Cardiac septum (tissue), 1 donor: ENCODE data around the gene KLKB1. TPM values are rescaled to one million over a fixed set of nuclear protein-coding genes. Genes with fewer than 3 reads are reported as not detected.

ENCODE experiments used
- DNase-seq: peaks from one replicate; pipeline ENCODE4 v3.0.0-alpha.2; 2020; ENCODE audit warnings: low spot score
- intact Hi-C: fragments of 100-400 bp; cut with DNase I; formaldehyde crosslinking; loops from one replicate; pipeline ENCODE4 v1.14.0; 2022
- long read RNA-seq: library from polyadenylated mRNA; unstranded; transcript quantifications from one replicate; pipeline ENCODE4 v2.0.0, GENCODE V29; 2021
- total RNA-seq: library from RNA; stranded (reverse); fragmentation: NEBNext Ultra II Directional; extraction: Animal tissue kit (Norgen Biotek cat#: 25700); gene quantifications from one replicate; pipeline ENCODE4 v1.2.1, GENCODE V29; 2021
- donor health status: DM: no; HTN: no; CAD: no.

KLKB1 gene
- total RNA-seq: 0.89 TPM
- long read RNA-seq, partial matches to known transcripts: 0 of 4 reads
- long read RNA-seq, other reads (novel, unspliced or antisense): 4 of 4 reads

DNA sequence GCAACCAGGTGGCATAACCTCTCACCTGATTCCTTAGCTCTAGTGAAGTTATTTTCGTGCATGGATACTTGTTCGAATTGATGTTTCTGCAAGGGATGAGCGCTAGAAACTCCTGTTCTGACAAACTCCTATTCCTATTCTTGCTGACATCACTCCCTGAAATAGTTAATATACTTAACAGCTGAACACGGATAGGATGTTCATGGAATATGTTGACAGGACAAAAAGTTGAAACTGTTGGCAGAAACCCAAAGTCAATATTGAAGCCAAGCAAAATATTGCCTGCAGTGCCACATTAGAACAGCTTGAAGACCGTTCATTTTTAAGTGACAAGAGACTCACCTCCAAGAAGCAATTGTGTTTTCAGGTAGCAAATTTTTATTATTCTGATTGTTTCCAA, at the start of gene KLKB1:
Gene KLKB1, plus strand, starts transcription at position 287 of the 400 bp plus-strand sequence. CDS start 689 bp downstream, outside the sequence.
- DNase-seq: no peak
- intact Hi-C loops: no loop called here

DNA sequence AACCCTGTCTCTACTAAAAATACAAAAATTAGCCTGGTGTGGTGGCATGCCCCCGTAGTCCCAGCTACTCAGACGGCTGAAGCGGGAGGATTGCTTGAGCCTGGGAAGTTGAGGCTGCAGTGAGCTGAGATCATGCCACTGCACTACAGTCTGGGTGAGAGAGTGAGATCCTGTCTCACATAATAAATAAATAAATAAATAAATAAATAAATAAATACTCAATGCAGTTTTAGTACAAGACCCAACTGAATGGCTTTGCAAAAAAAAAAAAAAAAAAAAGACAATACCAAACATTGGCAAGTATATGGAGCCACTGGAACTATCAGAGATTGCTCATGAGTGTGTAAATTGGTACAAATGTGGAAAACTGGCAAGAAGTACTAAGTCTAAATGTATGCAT, 39.2 kb upstream of the KLKB1 start:
- intact Hi-C loops: no loop called here
- DNase-seq: no peak

DNA sequence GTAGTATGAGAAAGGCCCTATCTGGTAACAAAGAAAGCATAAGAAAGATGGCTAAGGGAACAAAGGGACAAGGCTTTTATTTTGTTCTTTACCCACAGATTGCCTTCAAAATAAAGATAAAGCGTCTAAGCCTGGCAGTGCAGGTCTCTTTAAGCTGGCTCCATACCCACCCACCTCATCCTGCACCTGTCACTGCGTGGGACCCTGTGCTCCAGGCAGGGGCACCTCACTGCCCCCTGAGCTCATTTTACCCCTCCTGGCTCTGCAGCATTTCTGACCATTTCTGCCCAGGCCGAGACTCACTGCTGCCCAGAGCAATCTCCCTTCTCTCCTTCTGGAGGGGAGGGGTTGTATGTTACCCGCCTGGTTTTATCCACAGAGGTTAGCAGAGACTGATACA, 37.7 kb upstream of the KLKB1 start:
- DNase-seq: no peak
- intact Hi-C loops: loop anchor here (2.0 to 5.0 kb wide), 2 partner anchors 45 to 117 kb away; no protein-coding TSS in a partner anchor

DNA sequence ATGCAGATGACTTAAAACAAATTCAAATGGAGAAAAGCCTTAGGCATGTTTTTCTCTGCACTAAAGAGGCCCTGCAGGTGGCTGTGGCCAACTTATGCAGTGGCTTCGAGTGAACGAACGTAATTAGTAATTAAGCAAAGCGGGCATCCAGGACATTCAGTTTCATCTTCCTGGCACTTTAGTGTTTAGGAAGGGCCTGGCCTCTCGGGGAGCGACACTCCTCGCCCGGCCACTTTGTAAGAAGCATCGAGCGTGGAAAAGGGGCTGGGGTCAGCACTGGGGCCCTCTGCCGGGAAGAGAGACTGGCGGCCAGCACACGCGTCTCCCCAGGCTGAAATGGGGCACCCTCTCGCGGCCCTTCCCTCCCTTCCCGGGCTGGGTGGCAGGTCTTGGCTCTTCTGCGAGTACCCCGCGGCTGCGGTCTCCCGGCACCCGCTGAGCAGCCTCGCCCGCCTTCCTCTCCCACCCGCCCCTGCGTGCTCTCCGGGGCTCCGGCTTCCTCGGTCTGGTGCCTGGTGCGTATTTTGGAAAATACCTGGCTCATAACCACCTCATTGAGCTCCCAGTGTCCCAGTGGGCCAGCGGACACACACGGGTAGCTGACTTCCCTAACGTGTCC, 36.6 kb upstream of the KLKB1 start:
- intact Hi-C loops: loop anchor here (2.0 to 5.0 kb wide), 2 partner anchors 46 to 118 kb away; no protein-coding TSS in a partner anchor
- no peak for DNase-seq

DNA sequence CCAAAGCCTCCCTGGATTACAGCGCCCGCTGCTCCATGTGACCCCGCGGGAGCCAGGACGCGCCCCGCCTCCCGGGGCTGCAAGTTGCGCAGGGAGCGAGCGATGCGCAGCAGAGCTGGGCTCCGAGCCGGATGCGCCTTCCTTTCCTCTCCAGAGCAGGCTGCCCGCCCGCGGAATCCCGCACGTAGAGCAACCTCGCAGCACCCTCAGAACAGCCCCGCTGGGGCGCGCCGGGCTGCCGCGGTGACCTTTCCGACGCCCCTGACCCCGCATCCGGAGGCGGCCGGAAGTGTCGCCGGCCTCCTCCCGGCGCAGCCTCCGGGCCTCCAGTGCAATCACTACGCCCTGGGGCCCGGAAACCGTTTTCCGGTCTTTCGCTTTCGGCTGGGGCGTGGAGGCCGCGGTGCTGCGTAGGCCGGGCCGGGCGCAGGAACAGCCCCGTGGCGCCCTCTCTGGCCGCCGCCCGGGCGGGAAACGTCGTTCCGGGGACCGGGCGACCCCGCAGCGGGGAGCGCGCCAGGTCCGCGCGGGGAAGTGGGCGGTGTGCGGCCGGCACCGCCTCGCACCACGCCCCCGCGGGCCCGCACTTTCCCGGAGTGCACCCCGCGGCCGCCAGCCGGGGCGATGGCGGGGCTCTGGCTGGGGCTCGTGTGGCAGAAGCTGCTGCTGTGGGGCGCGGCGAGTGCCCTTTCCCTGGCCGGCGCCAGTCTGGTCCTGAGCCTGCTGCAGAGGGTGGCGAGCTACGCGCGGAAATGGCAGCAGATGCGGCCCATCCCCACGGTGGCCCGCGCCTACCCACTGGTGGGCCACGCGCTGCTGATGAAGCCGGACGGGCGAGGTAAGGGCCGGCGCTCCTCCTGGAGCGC, 35.9 kb upstream of the KLKB1 start, which contains the start of gene CYP4V2:
Gene CYP4V2, plus strand, starts transcription at position 368 of the 866 bp plus-strand sequence. Its CDS starts 257 bp downstream, at position 625.
- peak; percentile 93 for DNase-seq
- intact Hi-C loops: loop anchor here (2.0 to 5.0 kb wide), 2 partner anchors 47 to 119 kb away; no protein-coding TSS in a partner anchor

DNA sequence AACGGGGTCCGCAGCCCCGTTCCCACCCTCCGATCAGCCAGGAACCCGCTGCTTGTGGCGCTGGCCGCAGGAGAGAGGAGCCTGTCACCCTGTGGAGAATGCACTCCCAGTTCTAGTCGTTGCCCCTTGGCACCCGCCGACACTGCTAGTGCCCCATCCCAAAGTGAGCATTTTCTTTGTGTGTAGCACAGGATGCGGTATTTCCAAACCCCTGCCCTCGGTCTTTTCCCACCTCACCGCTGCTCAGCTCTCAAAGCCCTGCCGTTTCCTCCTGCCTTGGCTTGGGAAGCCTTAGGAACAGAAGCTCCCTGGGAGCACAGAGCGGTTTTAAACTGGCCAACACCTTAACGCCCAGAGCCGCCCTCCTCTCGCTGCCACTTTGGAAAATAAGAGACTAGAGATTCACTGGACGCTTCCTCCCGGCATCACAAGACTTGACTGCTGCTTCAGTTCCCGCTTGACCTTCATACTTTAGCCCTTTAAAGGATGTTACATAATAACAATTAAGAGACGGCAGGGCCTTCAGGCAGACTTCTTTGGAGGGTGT, 35.2 kb upstream of the KLKB1 start:
- no peak for DNase-seq
- intact Hi-C loops: loop anchor here (5.0 kb wide), 1 partner anchor 120 kb away; no protein-coding TSS in a partner anchor

DNA sequence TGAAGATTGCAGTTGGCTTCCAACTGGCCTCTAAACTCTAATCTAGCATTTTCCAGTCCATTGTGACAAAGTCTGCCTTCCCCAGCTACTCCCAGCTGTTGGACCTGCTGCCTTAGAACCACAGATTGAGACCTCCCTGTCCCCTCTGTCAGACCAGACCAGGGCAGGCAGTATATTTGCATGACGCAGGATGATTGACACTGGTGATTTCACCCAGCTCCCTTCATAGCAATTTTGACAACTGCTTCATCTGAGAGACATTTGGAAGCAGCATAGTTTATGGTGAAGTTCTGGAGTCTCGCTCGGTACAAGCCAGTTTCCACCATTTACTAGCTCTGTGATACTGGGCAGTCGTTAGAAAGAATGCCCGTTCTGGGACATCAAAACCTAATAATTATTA, 33.5 kb upstream of the KLKB1 start:
- intact Hi-C loops: loop anchor here (5.0 kb wide), 1 partner anchor 122 kb away; no protein-coding TSS in a partner anchor
- DNase-seq: no peak

DNA sequence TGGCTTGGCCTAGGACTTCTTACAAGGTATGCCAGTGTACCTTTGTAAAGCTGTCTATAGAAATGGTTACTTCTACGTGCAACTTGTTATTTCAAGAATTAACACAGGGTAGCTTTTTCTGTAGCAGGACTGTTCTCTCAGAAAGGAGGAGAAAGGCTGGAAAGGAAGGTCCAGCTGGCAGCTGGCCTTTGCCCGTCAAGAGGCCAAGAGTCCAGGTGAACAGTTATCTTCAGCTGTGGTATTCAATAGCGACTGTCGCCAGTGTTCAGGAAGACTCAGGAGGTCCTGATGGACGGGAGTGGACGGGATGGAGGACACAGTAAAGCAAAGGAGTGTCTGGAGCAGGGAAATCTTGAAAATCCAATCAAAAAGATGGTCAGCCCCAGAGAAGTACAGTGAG, 31.2 kb upstream of the KLKB1 start:
- intact Hi-C loops: no loop called here

DNA sequence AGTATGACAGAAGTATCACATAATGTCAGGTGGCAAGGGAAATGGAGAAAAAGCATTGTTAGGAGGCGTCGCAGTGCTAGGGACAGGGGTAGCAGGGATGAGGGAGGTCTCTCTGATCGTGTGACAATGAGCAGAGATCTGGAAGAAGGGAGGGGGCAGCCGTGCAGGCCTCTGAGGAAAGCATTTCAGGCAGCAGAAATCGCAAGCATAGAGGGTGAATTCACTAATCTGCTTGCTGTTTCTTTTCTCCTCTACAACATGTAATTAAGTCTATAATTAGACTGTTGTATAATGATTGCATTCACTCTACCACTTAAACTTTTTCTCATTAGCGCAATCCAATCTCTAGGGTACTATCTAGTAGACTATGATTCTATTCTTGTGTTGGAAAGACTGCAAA, 26.8 kb upstream of the KLKB1 start:
- DNase-seq: no peak
- intact Hi-C loops: no loop called here

More for the DNA sequence above, 31.2 kb upstream of the KLKB1 start:
- no peak for DNase-seq

DNA sequence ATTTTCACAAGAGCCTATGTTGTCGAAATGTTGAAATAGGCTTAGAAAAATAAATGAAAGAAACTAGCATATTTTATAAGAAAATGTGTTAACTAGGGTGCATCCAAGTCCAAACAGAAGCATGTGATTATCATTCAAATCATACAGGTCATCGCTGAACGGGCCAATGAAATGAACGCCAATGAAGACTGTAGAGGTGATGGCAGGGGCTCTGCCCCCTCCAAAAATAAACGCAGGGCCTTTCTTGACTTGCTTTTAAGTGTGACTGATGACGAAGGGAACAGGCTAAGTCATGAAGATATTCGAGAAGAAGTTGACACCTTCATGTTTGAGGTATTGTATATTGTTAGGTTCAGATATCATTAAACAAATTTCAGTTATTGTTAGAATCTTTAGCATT, 26.3 kb upstream of the KLKB1 start:
- DNase-seq: no peak
- intact Hi-C loops: no loop called here

DNA sequence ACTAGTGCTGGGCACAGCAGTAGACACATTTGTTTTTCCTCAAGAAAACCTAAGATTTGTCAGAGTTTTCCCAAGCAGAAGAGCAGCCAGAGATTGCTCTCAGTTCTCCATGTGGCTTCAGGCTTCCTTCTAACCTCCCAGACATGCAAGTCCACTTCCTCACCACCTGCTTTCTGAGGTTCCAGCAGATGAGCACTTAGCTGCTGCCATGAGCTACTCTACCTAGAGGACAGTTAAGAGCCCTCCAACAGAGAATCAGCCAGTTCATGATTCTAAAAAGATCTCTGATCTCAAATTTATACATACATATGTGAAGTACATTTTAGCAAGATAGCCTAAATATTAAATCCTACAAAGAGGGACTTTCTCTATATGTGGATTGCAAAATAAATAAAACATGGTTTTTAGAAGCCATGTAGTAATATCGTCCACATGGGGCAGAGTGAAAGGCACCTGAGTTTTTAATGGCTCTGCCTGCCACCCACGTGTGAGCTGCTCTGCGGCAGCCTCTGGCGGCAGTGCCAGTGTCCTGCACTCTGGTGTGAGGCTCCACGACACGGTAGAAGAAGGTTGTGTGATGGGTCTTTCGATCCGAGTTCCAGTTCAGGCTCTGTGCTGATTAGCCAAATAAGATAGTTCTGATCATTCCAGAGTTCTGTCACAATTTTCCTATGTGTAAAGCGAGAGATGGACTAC, 25.6 kb upstream of the KLKB1 start:
- intact Hi-C loops: no loop called here
- no peak for DNase-seq

DNA sequence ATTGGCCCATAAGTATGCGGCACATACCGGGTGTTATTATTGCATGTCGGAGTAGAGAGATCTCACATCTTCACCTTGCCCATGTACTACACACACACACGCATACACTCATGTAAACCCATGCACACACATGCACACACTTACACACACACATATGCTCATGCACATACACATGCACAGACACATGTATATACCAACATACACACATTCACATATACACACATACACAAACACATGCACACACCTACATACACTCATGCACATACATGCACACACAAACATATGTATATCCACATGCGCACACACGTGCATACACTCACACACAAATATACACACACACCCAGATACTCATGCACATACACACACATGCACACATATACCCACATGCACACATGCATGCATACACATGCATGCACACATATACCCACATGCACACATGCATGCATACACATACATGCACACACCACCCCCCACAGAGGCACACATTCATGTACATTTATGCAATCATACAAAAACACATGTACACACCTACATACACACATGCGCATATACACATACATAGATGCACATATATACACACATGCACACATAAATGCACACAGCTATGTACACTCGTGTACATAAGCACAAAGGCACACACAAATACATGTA, 24.7 kb upstream of the KLKB1 start:
- intact Hi-C loops: no loop called here
- DNase-seq: no peak

DNA sequence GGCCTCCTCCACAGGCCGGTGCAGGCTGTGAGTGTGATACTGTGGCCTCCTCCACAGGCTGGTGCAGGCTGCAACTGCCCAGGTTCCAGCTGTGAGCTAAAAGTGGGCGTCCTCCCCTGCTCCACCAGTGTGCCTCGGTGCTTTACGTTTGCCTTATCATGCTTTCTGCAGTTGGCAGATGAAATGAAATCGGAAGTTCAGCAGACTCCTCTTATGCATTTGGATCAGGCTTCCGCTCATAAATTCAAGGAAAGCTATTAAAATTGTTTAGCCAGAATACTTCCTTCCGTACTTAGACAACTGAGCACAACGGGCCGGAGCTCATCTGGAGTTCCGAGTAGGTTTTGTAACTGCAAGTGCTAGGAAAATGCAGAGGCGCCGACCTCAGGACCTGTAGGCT, 23.9 kb upstream of the KLKB1 start:
- intact Hi-C loops: no loop called here
- DNase-seq: no peak

DNA sequence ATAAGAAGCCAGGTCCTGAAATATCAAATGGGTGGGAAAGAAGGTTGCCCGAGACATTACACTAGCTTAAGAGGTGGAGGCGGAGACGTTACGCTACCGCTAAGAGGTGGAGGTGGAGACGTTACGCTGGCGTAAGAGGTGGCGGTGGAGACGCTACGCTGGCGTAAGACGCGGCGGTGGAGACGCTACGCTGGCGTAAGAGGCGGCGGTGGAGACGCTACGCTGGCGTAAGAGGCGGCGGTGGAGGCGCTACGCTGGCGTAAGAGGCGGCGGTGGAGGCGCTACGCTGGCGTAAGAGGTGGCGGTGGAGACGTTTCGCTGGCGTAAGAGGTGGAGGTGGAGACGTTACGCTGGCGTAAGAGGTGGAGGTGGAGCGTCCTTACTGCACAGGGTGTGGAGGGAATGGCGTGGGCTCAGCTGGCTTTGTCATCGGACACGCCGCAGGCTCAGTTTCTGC, 23.2 kb upstream of the KLKB1 start:
- DNase-seq: no peak
- intact Hi-C loops: no loop called here

DNA sequence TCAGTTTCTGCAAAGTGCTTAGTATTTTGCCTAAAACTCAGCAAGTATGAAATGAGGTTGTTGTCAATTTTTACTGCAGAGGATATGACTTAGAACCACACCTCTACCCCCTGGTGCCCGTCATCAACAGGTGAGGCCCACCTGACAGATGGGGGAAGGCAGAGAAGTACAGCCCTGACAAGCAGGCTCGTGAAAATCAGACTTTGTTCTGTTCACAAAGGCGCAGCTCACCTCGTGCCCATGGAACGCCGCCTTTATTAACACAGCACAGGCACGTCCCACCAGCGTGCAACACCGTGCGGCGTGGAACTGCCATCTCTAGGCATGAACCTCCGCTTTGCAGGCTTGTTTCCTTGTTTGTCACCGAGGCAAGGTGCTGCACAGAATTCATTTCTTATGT, 22.6 kb upstream of the KLKB1 start:
- DNase-seq: no peak
- intact Hi-C loops: no loop called here

DNA sequence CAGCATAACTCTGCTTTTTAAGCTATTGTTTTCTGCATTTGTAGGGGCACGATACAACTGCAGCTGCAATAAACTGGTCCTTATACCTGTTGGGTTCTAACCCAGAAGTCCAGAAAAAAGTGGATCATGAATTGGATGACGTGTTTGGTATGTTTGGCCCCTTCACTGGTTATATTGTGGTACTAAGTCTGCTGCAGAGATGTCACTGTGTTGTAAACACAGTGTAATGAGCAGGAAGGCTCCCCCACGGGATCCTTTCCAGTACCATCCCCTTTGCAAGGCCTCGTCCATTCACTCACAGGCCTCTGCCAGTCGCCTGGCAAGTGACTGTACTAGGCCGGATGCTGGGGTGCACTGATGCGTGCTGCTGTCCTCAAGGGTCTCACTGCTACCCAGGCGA, 22.2 kb upstream of the KLKB1 start:
- no peak for DNase-seq
- intact Hi-C loops: no loop called here

DNA sequence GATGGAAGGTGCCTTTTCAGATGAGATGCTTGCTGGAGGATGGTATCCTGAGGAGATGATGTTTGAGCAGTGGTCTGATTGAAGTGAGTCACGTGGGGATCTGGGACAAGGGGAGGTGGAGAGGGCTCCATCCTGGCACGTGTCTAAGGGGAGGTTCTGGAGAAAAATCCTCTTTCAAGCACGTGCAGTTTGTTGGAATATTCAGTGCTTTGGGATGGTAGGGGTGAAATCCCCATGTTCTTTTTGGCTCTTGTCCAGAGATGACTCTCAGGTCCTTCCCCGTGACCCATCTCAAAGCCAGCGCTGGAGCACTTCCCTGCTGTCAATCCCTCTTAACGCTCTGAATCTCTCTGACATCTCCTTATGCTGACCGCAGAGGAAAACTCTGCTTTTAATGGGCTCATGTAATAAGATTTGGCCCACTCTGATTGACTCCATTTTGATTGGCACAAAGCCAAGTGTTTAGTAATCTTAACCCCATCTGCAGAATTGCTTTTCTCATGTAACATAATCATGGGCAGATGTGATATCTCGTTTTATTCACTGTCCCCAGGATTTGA, 10.8 kb upstream of the KLKB1 start:
- intact Hi-C loops: no loop called here
- DNase-seq: no peak

DNA sequence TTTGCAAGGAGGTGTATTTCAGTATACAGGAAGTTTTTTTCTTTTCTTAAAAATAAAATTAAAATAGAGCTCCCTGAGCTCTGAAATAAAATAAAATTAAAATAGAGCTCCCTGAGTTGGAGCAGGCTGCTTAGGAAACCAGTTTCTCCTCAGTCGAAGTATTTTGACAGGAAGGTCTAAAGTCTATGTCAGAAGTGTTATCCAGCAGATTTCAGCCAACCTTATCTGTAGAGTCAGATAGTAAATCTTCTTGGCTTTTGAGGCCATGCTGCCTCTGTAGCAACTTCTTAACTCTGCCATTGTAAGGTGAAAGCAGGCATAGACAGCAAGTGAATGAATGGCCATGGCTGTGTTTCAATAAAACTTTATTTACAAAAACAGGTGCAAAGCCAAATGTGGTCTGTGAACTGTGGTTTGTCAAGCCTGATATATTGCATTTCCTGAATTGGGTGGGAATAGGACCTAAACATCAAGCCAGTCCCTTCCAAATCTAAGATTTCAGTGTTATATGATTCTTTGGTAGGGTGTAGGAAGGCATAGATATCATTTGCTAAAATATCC, 9.5 kb upstream of the KLKB1 start:
- intact Hi-C loops: no loop called here
- no peak for DNase-seq
